Cardiac atrium fibroblast (primary cell): ENCODE results near the gene PTGER2. TPM values are rescaled to one million over a fixed set of nuclear protein-coding genes. Genes with fewer than 3 reads are reported as not detected.

Source experiments
- total RNA-seq: library from RNA; depleted of rRNA; stranded (reverse); fragments of >200 nt; gene quantifications from 2 replicates; pipeline ENCODE4 v1.2.3, GENCODE V29; 2015

Gene PTGER2, protein sequence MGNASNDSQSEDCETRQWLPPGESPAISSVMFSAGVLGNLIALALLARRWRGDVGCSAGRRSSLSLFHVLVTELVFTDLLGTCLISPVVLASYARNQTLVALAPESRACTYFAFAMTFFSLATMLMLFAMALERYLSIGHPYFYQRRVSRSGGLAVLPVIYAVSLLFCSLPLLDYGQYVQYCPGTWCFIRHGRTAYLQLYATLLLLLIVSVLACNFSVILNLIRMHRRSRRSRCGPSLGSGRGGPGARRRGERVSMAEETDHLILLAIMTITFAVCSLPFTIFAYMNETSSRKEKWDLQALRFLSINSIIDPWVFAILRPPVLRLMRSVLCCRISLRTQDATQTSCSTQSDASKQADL
- 1.6 and 1.8 TPM in 2 replicates for total RNA-seq

DNA sequence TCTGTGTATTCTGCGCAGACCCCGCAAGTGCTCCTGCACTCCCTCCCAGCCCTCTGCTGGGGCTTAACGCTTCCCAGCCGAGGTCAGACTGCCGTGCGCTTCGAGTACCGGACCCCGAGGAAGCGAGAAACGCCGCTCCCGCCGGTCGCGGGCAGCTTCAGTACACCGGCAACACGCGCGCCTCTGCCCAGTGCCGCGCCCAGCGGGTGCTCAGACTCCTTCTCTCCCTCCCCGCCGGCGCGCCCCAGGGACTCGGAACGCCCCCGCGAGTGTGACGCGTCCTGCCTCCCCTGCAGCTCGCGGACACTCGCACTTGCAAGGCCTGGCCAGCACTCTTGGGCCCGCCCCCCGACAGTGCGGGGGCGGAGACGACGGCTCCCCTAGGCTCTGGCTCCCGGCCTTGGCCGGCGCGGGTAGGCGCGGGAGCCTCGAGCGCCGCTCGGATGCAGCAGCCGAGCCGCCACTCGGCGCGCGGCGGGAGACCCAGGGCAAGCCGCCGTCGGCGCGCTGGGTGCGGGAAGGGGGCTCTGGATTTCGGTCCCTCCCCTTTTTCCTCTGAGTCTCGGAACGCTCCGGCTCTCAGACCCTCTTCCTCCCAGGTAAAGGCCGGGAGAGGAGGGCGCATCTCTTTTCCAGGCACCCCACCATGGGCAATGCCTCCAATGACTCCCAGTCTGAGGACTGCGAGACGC, at the start of gene PTGER2:
PTGER2 (plus strand) TSS at position 410 of the 692 bp plus-strand sequence; CDS start at position 647, 237 bp downstream.

DNA sequence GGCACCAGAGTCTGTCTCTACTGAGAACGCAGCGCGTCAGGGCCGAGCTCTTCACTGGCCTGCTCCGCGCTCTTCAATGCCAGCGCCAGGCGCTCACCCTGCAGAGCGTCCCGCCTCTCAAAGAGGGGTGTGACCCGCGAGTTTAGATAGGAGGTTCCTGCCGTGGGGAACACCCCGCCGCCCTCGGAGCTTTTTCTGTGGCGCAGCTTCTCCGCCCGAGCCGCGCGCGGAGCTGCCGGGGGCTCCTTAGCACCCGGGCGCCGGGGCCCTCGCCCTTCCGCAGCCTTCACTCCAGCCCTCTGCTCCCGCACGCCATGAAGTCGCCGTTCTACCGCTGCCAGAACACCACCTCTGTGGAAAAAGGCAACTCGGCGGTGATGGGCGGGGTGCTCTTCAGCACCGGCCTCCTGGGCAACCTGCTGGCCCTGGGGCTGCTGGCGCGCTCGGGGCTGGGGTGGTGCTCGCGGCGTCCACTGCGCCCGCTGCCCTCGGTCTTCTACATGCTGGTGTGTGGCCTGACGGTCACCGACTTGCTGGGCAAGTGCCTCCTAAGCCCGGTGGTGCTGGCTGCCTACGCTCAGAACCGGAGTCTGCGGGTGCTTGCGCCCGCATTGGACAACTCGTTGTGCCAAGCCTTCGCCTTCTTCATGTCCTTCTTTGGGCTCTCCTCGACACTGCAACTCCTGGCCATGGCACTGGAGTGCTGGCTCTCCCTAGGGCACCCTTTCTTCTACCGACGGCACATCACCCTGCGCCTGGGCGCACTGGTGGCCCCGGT, 46.4 kb upstream of the PTGER2 start, which contains the start of gene PTGDR:
PTGDR (plus strand) TSS at position 198 of the 778 bp plus-strand sequence; CDS start at position 315, 117 bp downstream.

Other genes starting within 250 kb of the PTGER2 start
- 394 and 648 TPM in 2 replicates for gene NID2, start 245.3 kb upstream of the PTGER2 start, total RNA-seq
- not detected in 2 replicates for gene PTGDR, start 46.6 kb upstream of the PTGER2 start, total RNA-seq
- gene TXNDC16, start 238.2 kb downstream of the PTGER2 start, total RNA-seq: 5.8 and 7.9 TPM in 2 replicates
- gene GPR137C, start 238.5 kb downstream of the PTGER2 start, total RNA-seq: 0.18 and 0.49 TPM in 2 replicates